IPS-15b (cell line): ENCODE results near the gene PRKN.
"Not testable (repeated sequence)": the region's sequence is repeated elsewhere in the genome, so short reads cannot be mapped to it uniquely, and the experiment has no call there.

Experiments used
- H3K27me3 ChIP-seq: one replicate; pipeline ENCODE4 v1.6.1; 2013; ENCODE audit warnings: low read length; ENCODE audit not compliant: control insufficient read depth, insufficient read depth
- H3K36me3 ChIP-seq: one replicate; pipeline ENCODE4 v1.6.1; 2013; ENCODE audit warnings: low read length; ENCODE audit not compliant: control insufficient read depth, insufficient read depth
- H3K4me1 ChIP-seq: one replicate; pipeline ENCODE4 v1.6.1; 2013; ENCODE audit warnings: mild to moderate bottlenecking, low read length; ENCODE audit not compliant: control insufficient read depth, insufficient read depth
- H3K4me3 ChIP-seq: one replicate; pipeline ENCODE4 v1.5.1; 2013; ENCODE audit warnings: low read depth, low read length
- H3K9ac ChIP-seq: one replicate; pipeline ENCODE4 v1.6.1; 2013; ENCODE audit warnings: low read depth, mild to moderate bottlenecking, low read length
- H3K9me3 ChIP-seq: one replicate; pipeline ENCODE4 v1.6.1; 2013; ENCODE audit warnings: mild to moderate bottlenecking, low read length; ENCODE audit not compliant: control insufficient read depth, insufficient read depth

PRKN gene

DNA sequence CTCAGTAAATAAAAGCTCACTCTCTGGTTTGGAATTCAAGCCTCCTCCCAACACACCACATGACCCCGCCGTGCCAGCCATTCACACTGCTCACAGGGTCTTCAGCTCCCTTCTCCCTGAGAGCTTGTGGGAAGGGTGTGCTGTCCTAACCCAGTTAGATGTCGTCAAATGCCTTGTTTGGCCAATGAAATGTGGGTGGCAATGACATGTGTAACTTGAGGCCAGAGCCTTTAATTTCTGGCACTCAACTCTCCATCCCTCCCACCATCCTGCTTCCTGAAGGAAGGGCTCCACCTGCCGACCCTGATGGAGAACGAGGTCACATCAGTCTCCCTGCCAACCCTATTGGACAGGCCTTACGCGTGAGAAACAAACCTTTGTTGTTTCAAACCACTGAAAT lies 1229.2 kb downstream of the PRKN start:
- no peak overlapping the region for H3K9ac ChIP-seq
- H3K4me1 ChIP-seq, result no peaks in the 10 kb centered on the region
- H3K9me3 ChIP-seq, result no peaks in the 10 kb centered on the region
- no peaks in the 10 kb centered on the region for H3K36me3 ChIP-seq
- peaks cover 7% of the 10 kb centered on the region for H3K27me3 ChIP-seq
- H3K4me3 ChIP-seq, result no peak overlapping the region

DNA sequence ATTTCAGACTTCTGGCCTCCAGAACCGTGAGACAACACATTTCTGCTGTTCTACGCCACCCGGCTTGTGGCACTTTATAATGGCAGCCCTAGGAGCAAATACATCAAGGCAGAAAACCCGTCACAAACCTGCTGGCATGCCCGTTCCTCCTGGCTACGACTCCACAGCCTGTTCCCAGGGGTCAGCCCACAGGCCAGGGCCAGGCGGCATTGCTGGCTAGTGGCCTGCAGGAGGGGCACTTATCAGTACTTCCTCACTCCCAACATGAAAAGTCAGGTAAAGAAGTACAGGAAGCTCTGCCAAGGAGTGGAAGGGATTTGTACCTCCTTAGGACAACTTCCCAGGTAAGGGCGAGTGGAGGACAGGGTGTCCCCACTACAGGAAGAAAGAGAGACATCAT lies 1230.6 kb downstream of the PRKN start:
- no peaks in the 10 kb centered on the region for H3K36me3 ChIP-seq
- H3K4me1 ChIP-seq, result no peaks in the 10 kb centered on the region
- H3K4me3 ChIP-seq, result no peak overlapping the region
- H3K27me3 ChIP-seq, result peaks cover 7% of the 10 kb centered on the region
- no peak overlapping the region for H3K9ac ChIP-seq
- no peaks in the 10 kb centered on the region for H3K9me3 ChIP-seq

DNA sequence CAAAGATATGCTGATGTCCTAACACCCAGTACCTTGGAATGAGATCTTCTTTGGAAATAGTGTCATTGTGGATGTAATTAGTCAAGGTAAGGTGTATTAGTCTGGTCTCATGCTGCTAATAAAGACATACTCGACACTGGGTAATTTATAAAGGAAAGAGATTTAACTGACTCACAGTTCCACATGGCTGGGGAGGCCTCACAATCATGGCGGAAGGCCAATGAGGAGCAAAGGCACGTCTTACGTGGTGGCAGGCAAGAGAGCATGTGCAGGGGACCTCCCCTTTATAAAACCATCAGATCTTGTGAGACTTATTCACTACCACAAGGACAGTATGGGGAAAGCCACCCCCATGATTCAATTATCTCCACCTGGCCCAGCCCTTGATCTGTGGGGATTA lies 1231.3 kb downstream of the PRKN start:
- not testable (repeated sequence) for H3K4me1 ChIP-seq, H3K9me3 ChIP-seq, H3K27me3 ChIP-seq, H3K9ac ChIP-seq, H3K36me3 ChIP-seq, H3K4me3 ChIP-seq

DNA sequence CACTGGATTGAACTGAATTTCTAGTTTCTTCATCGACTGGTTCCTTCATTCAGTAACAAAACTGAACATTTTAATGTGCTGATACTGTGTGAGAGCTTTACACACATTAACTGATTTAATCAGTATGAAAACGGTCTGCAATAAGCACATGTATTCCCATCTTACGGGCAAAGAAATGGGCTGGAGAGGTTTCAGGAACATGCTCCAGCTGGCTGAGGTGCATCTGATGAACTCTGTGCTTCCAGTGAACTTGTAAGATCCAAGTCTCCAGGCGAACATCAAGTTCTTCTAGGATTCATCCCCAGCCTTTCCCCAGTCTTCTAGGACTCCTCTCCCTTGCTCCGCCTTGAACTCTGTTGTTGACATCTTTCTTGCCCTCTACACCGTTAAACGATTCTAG lies 1233.0 kb downstream of the PRKN start:
- peaks cover 7% of the 10 kb centered on the region for H3K27me3 ChIP-seq
- H3K36me3 ChIP-seq, result no peaks in the 10 kb centered on the region
- no peaks in the 10 kb centered on the region for H3K4me1 ChIP-seq
- H3K4me3 ChIP-seq, result no peak overlapping the region
- no peak overlapping the region for H3K9ac ChIP-seq
- no peaks in the 10 kb centered on the region for H3K9me3 ChIP-seq

DNA sequence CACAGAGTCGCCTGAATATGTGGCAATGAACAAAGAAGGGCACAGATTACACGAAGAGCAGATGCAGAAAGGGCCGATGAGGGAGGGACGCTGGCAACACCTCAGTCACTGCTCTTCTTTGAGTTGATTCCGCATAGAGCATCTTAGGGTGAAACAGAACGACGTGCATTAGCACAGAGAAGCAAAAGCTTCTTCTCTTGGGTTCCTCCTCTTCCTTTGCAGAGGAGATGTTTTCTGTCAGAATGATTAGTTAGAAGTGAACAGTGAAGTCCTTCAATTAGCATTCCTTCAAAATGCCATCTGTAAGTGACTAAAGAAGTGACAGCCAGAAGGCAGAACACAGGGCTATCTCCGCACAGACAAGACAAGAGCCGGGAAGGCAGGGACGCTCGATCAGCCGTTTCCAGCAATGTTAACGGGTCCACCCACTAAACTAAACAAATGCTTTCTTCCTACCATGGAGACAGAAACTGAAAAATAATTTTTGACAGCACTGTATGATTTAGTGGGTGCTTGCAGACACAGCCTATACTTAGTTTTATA lies 1233.9 kb downstream of the PRKN start:
- Histone ChIP-seq H3K27me3 (peaks cover 7% of the 10 kb centered on the region), H3K4me1 (no peaks in the 10 kb centered on the region), H3K9me3 (no peaks in the 10 kb centered on the region), H3K36me3 (no peaks in the 10 kb centered on the region), H3K4me3 (no peak overlapping the region), H3K9ac (no peak overlapping the region)

DNA sequence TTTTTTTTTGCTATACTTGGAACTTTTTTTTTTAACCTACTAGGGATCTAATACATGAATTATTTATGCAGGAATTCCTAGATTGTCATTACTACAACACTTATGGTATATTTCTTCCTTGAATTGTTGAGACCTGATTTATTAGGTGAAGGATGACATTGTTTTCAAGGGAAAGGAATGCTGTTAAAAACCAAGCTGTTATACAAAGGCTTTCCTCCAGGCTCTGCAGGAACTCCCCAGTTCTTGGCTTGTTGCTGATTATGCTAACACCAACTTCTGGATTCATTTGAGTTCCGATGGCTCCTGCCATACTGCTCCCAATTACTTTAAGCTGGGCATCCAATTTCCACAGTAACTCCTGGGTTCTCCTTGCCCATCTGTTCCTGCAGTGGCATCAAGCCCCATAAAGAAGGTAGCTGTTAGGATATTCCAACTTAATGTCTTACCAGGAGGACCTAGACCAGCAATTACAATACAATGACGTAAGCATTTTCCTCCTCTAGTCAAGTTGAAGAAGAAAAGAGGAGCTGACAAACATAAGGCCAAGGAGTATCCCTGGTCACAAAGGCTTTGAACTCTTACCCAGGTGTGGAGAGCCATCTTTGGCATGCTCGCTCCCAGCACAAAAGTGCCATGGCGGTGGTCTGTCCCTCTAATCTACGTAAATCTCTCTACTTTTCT lies 1237.8 kb downstream of the PRKN start:
- no peaks in the 10 kb centered on the region for H3K36me3 ChIP-seq
- H3K4me1 ChIP-seq, result no peaks in the 10 kb centered on the region

DNA sequence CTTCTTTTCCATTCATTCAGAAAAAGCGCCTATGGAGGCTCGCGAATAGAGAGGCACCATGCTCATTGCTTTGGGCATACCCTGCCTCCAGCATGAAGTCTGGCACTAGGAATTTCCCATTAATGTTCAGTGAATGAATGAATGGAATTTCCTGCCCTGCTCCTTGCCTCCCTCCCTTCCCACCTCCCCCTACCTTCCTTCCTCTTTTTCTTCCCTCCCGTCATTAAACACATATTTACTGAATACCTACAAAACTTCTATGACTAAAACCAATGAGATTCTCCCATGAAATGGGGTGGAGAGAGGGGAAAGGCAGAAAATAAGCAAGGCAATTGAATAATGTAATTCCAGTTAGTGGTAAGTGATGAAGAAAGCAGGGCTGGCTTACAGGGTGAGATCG lies 1239.9 kb downstream of the PRKN start:
- Histone ChIP-seq H3K9me3 (no peaks in the 10 kb centered on the region), H3K9ac (no peak overlapping the region), H3K4me3 (no peak overlapping the region), H3K27me3 (no peaks in the 10 kb centered on the region), H3K4me1 (peaks cover 4% of the 10 kb centered on the region), H3K36me3 (no peaks in the 10 kb centered on the region)

More for the DNA sequence above, 1237.8 kb downstream of the PRKN start:
- Histone ChIP-seq H3K27me3 (no peaks in the 10 kb centered on the region), H3K4me3 (no peak overlapping the region), H3K9ac (no peak overlapping the region), H3K9me3 (no peaks in the 10 kb centered on the region)

DNA sequence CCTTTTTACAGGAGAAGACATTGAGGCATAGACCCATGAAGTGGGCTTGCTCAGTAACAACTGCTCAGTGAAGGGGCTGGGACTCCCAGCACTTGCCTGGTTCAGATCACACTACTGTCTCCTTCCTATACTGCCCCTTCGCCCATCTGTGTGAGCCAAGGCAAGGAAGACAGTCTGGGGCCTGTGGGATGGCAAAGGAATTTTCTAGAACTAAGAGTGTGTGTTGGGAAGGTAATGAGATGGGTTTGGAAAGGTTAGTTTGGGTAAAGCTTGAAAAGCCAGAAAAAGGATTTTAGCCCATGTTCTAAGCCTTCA lies 1240.4 kb downstream of the PRKN start:
- no peak overlapping the region for H3K4me3 ChIP-seq

DNA sequence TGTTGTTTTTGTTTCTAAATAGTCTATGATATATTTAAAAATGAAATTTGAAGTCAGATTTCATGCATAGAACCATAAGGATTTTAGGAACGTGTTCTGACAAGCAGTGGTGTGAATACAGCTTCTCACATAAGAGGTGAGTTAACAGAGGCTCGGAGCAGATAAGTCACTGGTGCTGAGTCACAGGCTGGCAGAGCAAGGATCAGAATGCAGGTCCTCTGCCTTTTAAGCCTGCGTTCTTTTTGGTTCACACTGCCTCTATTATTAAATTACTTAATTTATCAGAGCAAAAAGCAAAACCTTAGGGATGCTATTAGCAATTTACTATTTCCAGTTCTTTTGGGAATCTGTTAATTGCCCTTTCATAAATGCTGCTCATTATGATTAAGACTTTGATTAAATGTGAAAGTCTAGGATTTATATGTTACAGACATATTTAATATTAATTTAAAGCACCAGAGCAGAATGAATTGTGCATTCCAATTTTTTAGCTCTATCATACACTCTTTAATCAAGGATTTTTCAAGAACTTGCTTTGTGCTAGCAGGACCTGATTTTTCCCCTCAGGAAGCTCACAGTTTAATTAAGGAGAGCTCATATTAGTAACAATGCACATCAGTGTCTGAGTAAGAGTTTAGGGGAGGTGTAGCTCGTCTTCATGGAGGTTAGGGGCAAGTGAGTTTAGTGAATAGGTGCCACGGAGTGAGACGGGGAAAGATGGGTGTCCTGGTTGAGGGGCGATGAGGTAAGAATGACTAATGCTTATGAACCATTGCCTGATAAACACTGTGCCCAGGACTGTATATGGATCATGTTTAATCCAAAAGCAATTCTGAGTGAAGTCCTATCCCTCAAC lies 1241.0 kb downstream of the PRKN start:
- Histone ChIP-seq H3K9me3 (no peaks in the 10 kb centered on the region), H3K4me3 (no peak overlapping the region), H3K36me3 (no peaks in the 10 kb centered on the region), H3K4me1 (peaks cover 5% of the 10 kb centered on the region), H3K27me3 (no peaks in the 10 kb centered on the region), H3K9ac (no peak overlapping the region)

More for the DNA sequence above, 1240.4 kb downstream of the PRKN start:
- Histone ChIP-seq H3K9ac (no peak overlapping the region), H3K36me3 (no peaks in the 10 kb centered on the region), H3K4me1 (peaks cover 5% of the 10 kb centered on the region), H3K9me3 (no peaks in the 10 kb centered on the region), H3K27me3 (no peaks in the 10 kb centered on the region)

DNA sequence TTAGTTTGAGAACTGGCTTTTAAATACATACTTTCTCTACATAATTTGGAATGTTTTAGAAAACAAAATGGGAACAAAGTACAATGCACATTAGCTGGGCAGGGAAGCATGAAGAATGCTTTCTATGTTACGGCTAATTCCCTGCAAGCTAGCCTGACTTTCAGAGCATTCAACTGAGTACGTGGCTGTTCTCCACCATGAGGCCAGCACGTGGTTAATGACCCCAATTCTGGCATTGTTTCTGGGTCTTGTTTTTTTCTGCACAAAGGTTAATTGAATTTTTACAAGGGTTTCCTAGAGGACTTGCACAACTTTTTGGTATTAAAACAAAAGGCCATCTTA lies 1245.1 kb downstream of the PRKN start:
- Histone ChIP-seq H3K9ac (no peak overlapping the region), H3K27me3 (no peaks in the 10 kb centered on the region), H3K4me1 (peaks cover 5% of the 10 kb centered on the region), H3K9me3 (no peaks in the 10 kb centered on the region), H3K36me3 (no peaks in the 10 kb centered on the region), H3K4me3 (no peak overlapping the region)

DNA sequence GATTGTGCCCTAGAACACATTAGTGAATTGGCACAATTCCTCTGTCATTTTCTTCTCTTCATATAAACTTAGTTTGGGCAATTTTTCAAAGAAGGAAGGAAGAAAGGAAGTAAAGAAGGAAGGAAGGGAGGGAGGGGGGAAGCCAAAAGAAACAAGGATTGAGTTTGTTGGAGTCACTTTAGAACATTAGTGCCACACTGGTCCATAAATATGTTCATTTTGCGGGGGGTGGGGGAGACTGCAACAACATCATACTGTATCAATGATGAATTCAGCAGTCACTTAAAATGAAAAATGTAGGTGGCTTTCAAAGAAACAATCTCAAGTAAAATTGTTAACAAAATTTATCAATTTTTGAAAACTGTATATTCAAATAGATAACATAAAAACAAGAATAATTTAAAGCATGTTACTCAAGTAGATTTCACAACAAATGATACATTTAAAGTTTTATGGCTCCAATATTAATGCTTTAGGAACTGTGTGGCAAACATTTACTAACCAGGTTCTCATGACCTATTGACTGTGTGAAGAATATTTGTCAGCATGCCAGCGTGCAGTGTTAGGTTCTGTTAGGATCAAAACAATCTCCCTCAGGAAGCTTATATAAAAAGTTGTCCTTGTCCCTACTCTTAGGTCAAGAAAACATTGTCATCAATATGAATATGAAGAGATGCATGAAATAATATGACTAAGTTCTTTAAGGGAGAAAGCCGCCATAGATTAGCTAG lies 1245.6 kb downstream of the PRKN start:
- Histone ChIP-seq H3K27me3 (no peaks in the 10 kb centered on the region), H3K4me3 (no peak overlapping the region), H3K36me3 (no peaks in the 10 kb centered on the region), H3K9me3 (no peaks in the 10 kb centered on the region), H3K9ac (no peak overlapping the region), H3K4me1 (peaks cover 5% of the 10 kb centered on the region)
